Neural cell (in vitro differentiated cells): Measurements from ENCODE around the gene ADAMTS2.

Source experiments
- EP300 ChIP-seq: fragments of 450-650 bp; conservative IDR thresholded peaks from 2 replicates; pipeline ENCODE4 v1.6.1; 2014; ENCODE audit warnings: antibody characterized with exemption, mild to moderate bottlenecking, moderate library complexity; ENCODE audit not compliant: poor library complexity, severe bottlenecking
- POLR2AphosphoS5 ChIP-seq: IDR thresholded peaks from 2 replicates; pipeline ENCODE4 v1.6.1; 2012
- TF ChIP-seq, protein P1 (sequence below): fragments of 450-650 bp; IDR thresholded peaks from 2 replicates; pipeline ENCODE4 v1.5.1; 2014; ENCODE audit warnings: antibody characterized with exemption, mild to moderate bottlenecking, moderate library complexity; ENCODE audit not compliant: poor library complexity, severe bottlenecking

DNA sequence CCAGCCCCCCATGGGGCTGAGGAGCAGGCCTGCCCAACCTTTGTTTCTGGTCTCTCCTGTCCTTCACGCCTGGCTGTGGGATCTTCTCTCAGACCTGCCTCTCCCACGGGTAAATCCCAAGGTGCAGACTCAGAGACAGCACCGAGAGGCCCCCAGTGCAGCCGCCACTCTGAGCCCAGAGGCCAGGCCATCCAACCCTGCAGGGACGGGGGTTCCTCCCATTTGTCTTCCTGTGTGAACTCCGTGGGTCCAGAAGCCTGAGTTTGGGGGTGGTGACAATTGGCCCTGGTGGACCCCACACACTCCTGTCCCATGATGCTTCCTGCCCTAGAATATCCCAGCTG is 123.4 kb downstream of the ADAMTS2 start:
- TF ChIP-seq, protein P1, sequence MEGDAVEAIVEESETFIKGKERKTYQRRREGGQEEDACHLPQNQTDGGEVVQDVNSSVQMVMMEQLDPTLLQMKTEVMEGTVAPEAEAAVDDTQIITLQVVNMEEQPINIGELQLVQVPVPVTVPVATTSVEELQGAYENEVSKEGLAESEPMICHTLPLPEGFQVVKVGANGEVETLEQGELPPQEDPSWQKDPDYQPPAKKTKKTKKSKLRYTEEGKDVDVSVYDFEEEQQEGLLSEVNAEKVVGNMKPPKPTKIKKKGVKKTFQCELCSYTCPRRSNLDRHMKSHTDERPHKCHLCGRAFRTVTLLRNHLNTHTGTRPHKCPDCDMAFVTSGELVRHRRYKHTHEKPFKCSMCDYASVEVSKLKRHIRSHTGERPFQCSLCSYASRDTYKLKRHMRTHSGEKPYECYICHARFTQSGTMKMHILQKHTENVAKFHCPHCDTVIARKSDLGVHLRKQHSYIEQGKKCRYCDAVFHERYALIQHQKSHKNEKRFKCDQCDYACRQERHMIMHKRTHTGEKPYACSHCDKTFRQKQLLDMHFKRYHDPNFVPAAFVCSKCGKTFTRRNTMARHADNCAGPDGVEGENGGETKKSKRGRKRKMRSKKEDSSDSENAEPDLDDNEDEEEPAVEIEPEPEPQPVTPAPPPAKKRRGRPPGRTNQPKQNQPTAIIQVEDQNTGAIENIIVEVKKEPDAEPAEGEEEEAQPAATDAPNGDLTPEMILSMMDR, result no peak
- TF ChIP-seq POLR2AphosphoS5 (no peak), EP300 (no peak)
